Measurements from ENCODE around the gene CBLN3. TPM values are rescaled to one million over a fixed set of nuclear protein-coding genes. Genes with fewer than 3 reads are reported as not detected.

CBLN3 gene
- total RNA-seq, 1 donor from 2014 or later: 5.2 TPM

DNA sequence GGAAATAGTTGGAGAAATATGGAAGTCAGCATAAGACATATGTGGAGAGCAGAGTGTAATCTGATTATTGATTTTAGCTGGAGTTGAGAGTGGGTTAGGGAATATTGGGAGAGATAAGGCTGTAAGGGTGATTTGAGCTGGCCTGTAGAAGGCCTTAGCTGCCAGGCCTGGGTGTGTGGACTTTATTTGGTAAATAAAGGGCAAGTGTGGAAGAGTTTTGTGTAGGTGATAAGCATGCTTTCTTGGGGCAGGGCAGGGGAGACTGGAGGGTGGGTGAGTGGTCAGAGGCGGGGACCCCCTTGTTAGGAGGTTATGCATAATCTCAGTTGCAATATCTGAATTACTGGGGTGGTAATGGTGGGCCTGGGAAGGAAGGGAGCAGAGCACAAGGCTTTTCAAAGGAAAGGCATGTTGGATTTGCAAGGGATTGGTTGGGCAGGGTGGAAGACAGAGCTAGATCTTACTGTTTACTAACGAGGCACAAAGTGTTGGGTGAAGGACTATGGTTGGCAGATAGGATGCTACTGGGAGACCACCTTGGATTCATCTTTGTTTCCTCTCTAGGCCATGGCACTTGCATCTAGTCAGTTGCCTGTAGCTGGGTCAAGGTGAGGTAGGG is 5.8 kb upstream of the CBLN3 start:
- H3K27me3 Mint-ChIP-seq (ENCODE audit: low read depth): no peaks in the 10 kb centered on the region
- peaks cover 22% of the 10 kb centered on the region for H3K36me3 Mint-ChIP-seq (ENCODE audit: low read depth)
- no peaks in the 10 kb centered on the region for H3K9me3 Mint-ChIP-seq (ENCODE audit: low read depth)
- H3K4me1 Mint-ChIP-seq (ENCODE audit: low read depth): peaks cover 42% of the 10 kb centered on the region
- TF ChIP-seq, protein P1, sequence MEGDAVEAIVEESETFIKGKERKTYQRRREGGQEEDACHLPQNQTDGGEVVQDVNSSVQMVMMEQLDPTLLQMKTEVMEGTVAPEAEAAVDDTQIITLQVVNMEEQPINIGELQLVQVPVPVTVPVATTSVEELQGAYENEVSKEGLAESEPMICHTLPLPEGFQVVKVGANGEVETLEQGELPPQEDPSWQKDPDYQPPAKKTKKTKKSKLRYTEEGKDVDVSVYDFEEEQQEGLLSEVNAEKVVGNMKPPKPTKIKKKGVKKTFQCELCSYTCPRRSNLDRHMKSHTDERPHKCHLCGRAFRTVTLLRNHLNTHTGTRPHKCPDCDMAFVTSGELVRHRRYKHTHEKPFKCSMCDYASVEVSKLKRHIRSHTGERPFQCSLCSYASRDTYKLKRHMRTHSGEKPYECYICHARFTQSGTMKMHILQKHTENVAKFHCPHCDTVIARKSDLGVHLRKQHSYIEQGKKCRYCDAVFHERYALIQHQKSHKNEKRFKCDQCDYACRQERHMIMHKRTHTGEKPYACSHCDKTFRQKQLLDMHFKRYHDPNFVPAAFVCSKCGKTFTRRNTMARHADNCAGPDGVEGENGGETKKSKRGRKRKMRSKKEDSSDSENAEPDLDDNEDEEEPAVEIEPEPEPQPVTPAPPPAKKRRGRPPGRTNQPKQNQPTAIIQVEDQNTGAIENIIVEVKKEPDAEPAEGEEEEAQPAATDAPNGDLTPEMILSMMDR (IDR thresholded peaks at IDR 0.05): no peak
- no peak for DNase-seq (ENCODE audit: low spot score)
- peak overlapping the region; percentile 76 for H3K27ac Mint-ChIP-seq (ENCODE audit: unreplicated experiment)
- no peak overlapping the region for H3K4me3 Mint-ChIP-seq (ENCODE audit: unreplicated experiment)

DNA sequence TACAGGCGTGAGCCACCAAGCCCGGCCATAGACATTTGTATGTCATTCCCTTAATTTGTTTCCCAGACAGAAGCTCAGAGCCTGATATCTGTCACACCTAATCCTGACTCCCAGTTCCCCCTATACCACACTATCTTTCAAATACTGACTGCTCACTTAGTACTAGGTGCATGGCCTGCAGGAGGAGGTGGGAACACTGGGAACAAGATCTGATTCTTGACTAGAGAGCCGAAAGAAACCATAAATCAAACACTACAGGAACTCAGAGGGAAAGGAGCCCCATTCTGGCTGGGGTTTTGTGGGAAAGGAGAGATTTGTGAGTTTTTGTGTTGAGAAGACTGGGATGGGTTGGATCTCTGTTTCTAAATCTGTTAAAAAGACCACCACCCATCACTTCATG is 5.2 kb upstream of the CBLN3 start:
- Mint-ChIP-seq H3K4me3 (ENCODE audit: unreplicated experiment) (no peak overlapping the region), H3K27ac (ENCODE audit: unreplicated experiment) (peak overlapping the region; percentile 29), H3K27me3 (ENCODE audit: low read depth) (no peaks in the 10 kb centered on the region), H3K9me3 (ENCODE audit: low read depth) (no peaks in the 10 kb centered on the region), H3K36me3 (ENCODE audit: low read depth) (peaks cover 22% of the 10 kb centered on the region), H3K4me1 (ENCODE audit: low read depth) (peaks cover 40% of the 10 kb centered on the region)
- TF ChIP-seq, protein P1 (IDR thresholded peaks at IDR 0.05): no peak
- DNase-seq (ENCODE audit: low spot score): no peak

DNA sequence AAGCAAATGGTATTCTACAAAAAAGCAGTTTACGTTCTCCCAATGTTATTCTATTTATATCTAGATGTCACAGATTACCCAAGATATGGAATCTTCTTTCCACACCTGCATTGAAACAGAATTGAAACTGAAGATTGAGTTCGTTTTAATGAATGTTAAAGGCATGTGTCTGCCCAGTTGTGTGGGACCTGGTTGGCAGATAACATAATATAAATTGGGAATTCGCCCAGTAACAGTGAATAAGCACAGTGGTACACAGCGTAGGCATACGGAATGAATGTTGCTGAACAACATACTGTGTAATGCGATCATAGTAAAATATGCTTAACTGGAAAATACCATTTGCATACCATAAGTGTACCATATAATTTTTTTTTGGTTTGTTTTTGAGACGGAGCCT is 4.6 kb upstream of the CBLN3 start:
- no peaks in the 10 kb centered on the region for H3K27me3 Mint-ChIP-seq (ENCODE audit: low read depth)

DNA sequence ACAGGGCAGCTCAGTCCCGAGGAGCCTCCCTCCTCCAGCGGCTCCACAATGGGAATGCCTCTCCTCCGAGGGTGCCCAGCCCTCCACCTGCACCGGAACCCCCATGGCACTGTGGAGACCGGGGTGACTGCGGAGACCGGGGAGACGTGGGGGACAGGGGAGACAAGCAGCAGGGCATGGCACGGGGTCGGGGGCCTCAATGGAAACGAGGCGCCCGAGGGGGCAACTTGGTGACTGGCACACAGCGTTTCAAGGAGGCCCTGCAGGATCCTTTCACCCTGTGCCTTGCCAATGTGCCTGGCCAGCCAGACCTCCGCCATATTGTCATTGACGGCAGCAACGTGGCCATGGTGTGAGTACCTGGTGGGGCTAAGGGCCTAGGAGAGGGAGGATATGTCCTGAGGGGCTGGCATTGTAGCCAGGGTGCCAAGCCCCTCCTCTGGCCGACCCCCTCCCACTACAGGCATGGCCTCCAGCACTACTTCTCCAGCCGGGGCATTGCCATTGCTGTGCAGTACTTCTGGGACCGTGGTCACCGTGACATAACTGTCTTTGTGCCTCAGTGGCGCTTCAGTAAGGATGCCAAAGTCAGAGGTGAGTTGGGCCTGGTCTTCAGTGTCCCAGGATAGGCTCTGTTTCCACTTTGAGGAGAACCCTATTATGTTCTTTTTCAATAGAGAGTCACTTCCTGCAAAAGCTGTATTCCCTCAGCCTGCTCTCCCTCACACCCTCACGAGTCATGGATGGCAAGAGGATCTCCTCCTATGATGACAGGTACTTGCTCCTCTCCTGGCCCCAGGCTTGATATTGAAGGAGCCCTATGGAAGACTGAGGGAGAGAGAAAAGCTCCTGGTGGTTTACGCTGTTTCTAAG is 3.0 kb upstream of the CBLN3 start:
- DNase-seq (ENCODE audit: low spot score): peak; percentile 92
- H3K4me1 Mint-ChIP-seq (ENCODE audit: low read depth): peaks cover 42% of the 10 kb centered on the region
- peak overlapping the region; percentile 88 for H3K4me3 Mint-ChIP-seq (ENCODE audit: unreplicated experiment)
- H3K9me3 Mint-ChIP-seq (ENCODE audit: low read depth): no peaks in the 10 kb centered on the region
- H3K36me3 Mint-ChIP-seq (ENCODE audit: low read depth): peaks cover 19% of the 10 kb centered on the region
- peak overlapping the region; percentile 45 for H3K27ac Mint-ChIP-seq (ENCODE audit: unreplicated experiment)
- H3K27me3 Mint-ChIP-seq (ENCODE audit: low read depth): no peaks in the 10 kb centered on the region
- TF ChIP-seq, protein P1 (IDR thresholded peaks at IDR 0.05): no peak

More for the DNA sequence above, 4.6 kb upstream of the CBLN3 start:
- H3K4me1 Mint-ChIP-seq (ENCODE audit: low read depth): peaks cover 43% of the 10 kb centered on the region
- H3K27ac Mint-ChIP-seq (ENCODE audit: unreplicated experiment): no peak overlapping the region
- DNase-seq (ENCODE audit: low spot score): no peak
- H3K4me3 Mint-ChIP-seq (ENCODE audit: unreplicated experiment): no peak overlapping the region
- peaks cover 22% of the 10 kb centered on the region for H3K36me3 Mint-ChIP-seq (ENCODE audit: low read depth)
- H3K9me3 Mint-ChIP-seq (ENCODE audit: low read depth): no peaks in the 10 kb centered on the region
- TF ChIP-seq, protein P1 (IDR thresholded peaks at IDR 0.05): no peak

DNA sequence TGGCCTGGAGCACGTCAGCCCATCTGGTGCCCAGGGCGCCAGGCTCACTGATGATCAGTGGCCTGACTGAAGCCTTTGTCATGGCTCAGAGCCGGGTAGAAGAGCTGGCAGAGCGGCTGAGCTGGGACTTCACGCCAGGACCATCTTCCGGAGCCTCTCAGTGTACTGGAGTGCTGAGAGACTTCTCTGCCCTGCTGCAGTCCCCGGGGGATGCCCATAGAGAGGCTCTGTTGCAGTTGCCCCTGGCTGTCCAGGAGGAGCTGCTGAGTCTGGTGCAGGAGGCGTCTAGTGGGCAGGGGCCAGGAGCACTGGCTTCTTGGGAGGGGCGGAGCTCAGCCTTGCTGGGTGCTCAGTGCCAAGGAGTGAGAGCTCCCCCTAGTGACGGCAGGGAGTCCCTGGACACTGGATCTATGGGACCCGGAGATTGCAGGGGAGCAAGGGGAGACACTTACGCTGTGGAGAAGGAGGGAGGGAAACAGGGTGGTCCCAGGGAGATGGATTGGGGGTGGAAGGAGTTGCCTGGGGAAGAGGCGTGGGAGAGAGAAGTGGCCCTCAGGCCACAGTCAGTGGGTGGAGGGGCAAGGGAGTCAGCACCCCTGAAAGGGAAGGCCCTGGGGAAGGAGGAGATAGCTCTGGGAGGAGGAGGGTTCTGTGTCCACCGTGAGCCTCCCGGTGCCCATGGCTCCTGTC is 2.2 kb upstream of the CBLN3 start:
- TF ChIP-seq, protein P1 (IDR thresholded peaks at IDR 0.05): peak; percentile 98
- Mint-ChIP-seq H3K4me1 (ENCODE audit: low read depth) (peaks cover 40% of the 10 kb centered on the region), H3K36me3 (ENCODE audit: low read depth) (peaks cover 18% of the 10 kb centered on the region), H3K9me3 (ENCODE audit: low read depth) (no peaks in the 10 kb centered on the region), H3K27me3 (ENCODE audit: low read depth) (no peaks in the 10 kb centered on the region), H3K4me3 (ENCODE audit: unreplicated experiment) (peak overlapping the region; percentile 88), H3K27ac (ENCODE audit: unreplicated experiment) (peak overlapping the region; percentile 97)
- DNase-seq (ENCODE audit: low spot score): peak; percentile 95
